HL-60/S4 treated with retinoic acid at 250 ng/mL for 4 days and 3 days (cell line): ENCODE data around the gene CD274.
"Not testable (repeated sequence)": the region's sequence is repeated elsewhere in the genome, so short reads cannot be mapped to it uniquely, and the experiment has no call there.

Experiments
- in situ Hi-C: fragments of 300-500 bp; cut with MboI; formaldehyde crosslinking; loops from 2 replicates; pipeline ENCODE4 v1.7.0; 2022; ENCODE audit warnings: low sequenced_read_pairs

The CD274 gene

GRCh38 chr9:5492965-5493678 is 42.8 kb downstream of the CD274 start:
- in situ Hi-C loops, result no loop called here

DNA sequence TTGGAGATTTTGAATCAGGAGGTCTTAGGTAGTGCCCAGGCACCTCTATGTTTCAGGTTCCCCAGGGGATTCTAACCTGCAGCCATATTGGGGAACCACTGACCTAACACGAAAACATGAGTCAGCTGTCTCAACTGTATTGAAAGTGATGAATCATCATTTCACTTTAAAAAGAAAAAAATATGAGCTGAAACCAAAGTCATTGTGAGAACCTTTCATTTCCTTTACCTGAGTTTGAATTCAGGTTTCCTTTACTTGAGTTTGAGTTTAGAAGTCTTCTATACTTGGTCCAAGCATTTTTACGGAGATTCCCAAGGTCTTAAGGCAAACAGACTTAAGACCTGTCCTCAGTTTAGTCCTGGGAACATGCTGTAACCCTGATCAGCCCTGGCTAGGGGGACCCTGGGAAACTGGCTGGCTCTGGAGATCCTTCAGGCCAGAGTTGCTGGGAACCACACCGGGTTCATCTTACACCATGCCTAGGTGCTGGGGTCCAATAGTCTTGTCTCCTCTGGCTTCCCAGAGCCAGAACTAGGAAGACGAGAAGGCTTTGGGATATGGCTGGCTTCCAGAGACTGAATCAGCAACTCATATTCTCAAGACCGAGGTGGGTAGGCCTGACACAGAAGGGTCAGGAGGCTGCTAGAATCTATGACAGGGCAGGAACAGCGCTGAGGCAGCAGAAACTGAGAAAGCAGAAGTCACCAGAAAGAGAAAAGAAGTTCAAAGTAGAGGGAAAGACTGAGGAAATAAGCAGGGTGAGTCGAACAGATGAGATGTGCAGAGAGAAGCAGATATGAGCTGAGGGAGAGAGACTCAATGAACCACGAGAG is 43.6 kb downstream of the CD274 start:
- in situ Hi-C loops, result no loop called here

DNA sequence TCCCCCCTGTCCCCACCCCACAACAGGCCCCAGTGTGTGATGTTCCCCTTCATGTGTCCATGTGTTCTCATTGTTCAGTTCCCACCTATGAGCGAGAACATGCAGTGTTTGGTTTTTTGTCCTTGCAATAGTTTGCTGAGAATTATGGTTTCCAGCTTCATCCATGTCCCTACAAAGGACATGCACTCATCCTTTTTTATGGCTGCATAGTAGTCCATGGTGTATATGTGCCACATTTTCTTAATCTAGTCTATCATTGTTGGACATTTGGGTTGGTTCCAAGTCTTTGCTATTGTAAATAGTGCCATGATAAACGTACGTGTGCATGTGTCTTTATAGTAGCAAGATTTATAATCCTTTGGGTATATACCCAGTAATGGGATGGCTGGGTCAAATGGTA is 44.4 kb downstream of the CD274 start:
- in situ Hi-C loops, result not testable (repeated sequence)

DNA sequence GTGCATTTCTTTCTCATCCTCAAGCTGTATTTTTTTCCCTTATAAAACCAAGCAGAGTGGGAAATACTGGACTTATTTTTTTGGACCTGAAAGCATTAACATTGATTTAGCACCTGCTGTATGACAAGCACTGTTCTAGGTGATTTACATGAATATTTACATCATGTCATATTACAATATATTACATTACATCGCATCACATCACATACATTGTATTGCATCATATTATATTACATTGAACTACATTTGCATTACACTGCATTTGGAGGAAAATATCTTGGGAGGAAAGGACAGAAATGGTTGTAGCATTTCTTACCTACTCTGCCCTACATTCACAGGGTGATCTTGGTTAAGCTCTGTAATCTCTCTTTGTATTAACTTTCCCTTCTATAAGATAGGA is 48.8 kb downstream of the CD274 start:
- in situ Hi-C loops, result no loop called here

- in situ Hi-C loops, result no loop called here
Observed at GRCh38 chr9:5499889-5500398, 49.6 kb downstream of the CD274 start.

DNA sequence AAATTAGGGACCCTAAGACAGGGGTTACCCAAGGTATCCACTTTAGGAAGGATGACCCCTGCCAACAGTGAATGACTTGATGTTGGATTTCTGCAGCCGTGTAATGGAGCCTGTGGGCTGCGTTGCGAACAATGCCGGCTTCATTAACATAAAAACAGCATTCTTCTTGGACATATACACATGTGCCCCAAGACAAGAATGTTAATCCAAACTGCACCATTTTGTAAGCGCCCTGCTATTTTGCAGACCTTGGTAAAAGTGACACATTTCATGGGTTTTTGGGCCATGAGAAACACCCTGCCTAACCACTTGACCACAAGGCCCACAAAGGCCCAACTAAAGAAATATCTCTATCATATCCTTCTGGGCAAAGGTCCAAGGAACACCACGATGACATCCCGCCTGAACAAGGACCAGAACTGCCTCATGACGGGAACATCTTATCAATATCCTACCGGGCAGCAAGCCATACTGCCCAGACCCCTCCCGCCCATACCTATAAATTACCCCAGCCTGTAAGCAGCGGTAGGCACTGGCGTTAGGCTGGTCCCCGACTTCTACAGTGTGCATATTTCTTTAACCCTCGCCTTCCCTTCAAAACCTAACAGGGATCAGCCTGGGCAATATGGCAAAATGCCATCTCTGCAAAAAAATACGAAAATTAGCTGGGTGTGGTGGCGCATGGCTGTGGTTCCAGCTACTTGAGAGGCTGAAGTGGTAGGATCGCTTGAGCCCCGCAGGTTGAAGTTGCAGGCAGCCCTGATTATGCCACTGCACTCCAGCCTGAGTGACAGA is 50.3 kb downstream of the CD274 start:
- in situ Hi-C loops, result no loop called here

GRCh38 chr9:5502553-5502952 is 52.2 kb downstream of the CD274 start:
- in situ Hi-C loops, result no loop called here

- in situ Hi-C loops, result no loop called here
Observed at GRCh38 chr9:5509573-5509972, 59.2 kb downstream of the CD274 start.

DNA sequence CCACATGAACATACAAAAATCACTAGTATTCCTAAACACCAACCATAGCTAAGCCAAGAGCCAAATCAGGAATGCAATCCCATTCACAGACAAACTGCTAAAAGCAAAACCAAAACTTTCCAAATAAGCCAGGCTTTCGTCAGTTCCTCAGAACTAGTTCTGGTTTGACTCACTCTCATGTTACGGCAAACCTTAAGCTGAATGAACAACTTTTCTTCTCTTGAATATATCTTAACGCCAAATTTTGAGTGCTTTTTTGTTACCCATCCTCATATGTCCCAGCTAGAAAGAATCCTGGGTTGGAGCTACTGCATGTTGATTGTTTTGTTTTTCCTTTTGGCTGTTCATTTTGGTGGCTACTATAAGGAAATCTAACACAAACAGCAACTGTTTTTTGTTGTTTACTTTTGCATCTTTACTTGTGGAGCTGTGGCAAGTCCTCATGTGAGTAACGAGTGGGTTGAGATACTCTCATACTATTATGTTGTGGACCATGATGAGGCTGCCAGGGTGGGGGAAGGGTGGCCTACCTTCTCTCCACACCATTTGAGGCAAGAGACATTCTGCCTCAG is 60.1 kb downstream of the CD274 start, which contains the start of gene PDCD1LG2:
Gene PDCD1LG2, plus strand, starts transcription at position 172 of the 572 bp plus-strand sequence. CDS start 12,016 bp downstream, outside the sequence.
- in situ Hi-C loops, result no loop called here

- in situ Hi-C loops, result no loop called here
Observed at GRCh38 chr9:5510989-5511388, 60.6 kb downstream of the CD274 start.

DNA sequence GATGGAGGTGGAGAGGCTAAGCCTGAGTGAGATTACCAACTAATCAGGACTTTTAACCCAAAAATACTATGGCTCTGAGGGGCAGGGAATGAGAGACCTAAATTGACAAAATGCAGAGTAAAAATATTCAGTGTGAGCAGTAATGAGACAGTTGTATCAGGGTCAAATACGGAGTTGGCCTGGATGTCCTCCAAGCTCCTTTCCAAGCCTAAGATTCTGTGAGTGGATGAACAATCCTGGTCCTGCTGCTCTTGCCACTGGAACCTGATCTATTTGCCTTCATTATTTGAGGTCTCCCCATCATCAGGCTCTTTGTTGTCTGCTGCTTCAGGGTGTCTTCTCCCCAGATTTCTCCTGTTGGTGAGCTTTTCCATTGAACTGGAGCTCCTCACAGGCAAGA is 61.1 kb downstream of the CD274 start:
- in situ Hi-C loops, result no loop called here

DNA sequence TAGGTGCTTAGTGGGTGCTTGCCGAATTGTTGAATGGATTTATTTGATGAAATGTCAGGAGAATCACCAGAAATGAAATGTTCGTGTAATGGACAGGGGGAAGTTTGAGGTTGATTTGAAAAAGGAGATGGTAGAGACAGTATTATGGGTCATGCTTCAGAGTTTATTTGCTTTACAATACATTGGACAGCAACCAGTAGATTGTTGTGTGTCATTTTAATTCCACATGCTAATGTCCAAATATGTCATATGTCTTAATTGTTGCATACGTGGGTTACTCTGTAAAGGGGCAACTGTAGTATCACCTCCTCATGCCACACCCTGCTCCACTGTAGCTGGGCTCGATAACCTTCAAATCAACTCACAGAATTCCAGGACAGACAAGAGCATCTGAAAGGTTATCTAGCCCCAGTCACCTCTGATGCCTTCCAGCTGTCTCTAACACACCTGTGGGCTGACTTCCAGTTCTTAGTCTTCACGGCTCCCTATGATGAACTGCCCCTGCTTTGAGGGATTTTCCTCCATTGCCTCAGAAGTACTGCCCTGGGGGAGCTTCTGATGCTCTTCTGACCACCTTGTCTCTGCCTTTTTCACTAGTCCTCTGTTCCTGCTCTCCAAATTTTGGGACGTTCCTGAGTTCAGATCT is 61.7 kb downstream of the CD274 start:
- in situ Hi-C loops, result no loop called here

DNA sequence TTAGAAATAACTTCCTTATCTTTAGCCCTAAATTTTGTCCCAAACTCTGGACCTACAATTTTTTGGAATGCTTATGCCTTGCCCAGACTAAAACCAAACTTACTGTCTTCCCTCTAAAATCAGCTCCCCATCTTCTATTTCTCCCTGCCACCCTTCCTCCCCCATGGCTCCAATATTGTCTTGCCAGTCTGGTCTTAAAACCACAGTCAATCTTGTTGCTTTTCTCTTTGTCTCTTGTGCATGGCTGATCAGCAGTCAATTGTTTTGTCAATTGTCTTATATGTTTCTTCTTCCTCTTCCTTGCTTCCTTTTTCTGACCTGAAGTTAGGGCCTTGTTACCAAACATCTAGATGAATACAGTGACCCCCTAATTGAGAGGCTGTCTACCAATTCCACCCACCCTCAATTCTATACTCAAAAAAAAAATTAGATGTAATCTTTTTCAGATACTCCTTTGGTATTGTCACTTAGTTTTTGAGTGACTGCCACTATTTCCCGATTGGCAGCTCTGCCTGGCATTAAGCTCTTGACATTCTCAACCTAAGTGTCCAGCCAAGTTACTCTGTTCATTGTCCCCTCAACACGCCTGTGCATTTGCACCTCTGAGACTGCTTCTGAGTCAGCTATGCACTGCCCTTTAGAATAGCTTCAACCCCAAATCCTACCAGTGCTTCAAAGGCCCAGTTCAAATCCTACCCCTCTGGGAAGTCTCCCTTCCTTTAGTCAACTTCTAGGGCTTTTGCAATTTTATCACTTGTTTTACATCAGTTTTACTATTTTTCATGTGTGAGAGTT is 62.5 kb downstream of the CD274 start:
- in situ Hi-C loops, result no loop called here

GRCh38 chr9:5513966-5514616 is 63.7 kb downstream of the CD274 start:
- in situ Hi-C loops, result no loop called here

DNA sequence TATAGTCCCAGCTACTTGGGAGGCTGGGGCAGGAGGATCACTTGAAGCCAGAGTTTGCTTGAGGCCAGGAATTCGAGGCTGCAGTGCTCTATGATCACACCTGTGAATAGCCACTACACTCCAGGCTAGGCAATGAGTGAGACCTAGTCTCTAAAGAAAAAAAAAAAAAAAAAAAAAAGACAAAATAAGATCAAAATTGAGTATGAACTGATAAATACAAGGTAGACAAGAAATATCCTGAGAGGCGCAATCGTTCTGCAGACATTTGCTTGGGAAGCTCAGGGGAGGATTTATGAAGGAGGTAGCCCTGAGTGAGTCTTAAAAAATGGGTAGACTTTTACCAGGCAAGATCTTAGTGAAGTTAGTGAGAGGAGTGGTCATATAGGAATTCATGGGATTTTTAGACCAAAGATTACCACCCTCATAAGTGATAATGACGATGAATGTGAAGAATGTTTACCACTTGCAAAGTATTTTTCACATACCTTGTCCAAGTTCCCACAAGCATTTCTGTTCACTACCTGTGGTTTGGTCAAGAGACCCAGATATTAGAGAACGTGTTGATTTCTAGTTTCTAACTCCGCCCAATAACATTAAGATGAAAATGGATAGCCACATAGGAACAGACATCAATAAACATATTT is 64.4 kb downstream of the CD274 start:
- in situ Hi-C loops, result no loop called here

DNA sequence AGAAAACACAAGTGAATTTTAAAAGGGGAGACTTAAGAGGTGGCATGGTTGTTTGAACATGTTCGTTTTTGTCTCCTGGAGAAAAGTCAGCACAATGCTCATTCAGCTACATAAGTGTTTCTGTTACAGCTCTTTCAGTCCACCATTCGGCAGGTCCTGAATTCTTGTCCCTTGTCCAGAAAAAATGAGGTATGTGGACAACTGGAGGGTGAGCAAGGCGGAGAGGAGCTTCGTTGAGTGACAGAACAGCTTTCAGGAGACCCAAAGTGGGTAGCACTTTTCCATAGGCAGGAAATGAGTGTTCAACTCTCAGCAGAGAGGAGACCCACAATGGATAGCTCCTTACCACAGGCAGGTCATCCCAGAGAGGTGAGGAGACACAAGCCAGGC is 64.9 kb downstream of the CD274 start:
- in situ Hi-C loops, result no loop called here

DNA sequence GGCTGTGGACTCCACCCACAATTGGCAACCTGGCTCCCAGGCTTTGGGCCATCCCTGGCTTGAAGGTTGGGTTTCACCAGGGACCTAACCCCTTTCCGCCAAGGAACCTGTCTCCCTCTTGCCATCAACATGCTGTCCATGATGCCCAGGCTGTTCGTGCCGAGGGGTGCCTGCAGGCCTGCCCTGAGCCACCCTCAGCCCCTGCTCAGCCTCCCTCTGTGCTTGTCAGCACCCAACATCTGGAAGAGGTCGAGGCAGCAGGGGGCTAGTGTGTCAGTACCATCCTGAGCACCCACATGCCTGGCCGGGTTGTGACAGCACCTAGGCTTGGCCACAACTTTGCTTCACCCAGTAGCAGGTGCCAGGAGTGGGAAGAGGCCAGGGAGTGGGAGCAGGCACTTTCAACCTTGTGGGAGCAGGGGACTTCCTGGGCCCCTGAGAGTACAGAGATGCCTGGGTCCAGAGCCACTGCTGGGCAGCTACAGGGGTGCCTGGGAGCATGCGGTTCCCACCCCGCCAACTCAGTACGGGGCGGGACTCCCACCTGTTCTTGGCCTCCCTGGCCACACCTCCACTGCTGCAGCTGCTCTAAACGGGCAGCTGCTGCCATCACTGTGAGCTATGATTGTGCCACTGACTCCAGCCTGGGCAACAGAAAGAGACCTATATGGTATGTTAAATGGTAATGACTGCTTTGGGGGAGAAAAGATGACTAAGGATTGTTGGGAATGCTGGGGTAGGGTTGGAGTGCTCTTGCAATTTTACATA is 66.3 kb downstream of the CD274 start:
- in situ Hi-C loops, result no loop called here
